ENCODE results near the gene BPIFB3. TPM values are rescaled to one million over a fixed set of nuclear protein-coding genes. Genes with fewer than 3 reads are reported as not detected.
A peak's percentile ranks its signal among the peaks of the same experiment; 100 is the strongest.
"Not testable (repeated sequence)": the region's sequence is repeated elsewhere in the genome, so short reads cannot be mapped to it uniquely, and the experiment has no call there.

The BPIFB3 gene
- total RNA-seq, 1 experiment from 2014 or later, result not detected

DNA sequence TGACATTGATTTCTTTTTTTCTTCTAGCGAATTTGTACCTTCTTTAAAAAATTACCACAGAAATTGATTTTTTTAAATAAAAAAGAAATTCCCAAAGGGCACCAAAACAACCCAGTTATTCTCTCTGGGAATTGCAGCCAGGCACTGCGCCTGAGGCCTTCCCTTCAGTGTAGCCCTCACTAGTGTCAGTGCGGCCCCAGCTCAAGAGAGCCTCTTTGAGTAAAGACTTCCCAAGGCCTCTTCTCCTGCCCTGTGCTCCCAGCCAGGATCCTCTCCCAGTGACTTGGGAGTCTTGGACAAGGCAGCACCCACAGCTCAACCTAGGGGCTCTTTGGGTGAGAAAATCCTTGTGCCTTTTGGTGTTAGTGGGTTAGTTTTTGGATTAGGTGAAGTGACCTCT is 67.2 kb downstream of the BPIFB3 start:
- BruUV-seq (replicated peaks), result no TSS peak
- Mint-ChIP-seq H3K9me3 (ENCODE audit: unreplicated experiment) (peaks cover 25% of the 10 kb centered on the region), H3K4me1 (ENCODE audit: low read depth, unreplicated experiment) (no peaks in the 10 kb centered on the region), H3K36me3 (ENCODE audit: insufficient read depth, unreplicated experiment) (no peaks in the 10 kb centered on the region), H3K4me3 (ENCODE audit: unreplicated experiment) (no peak overlapping the region), H3K27me3 (ENCODE audit: insufficient read depth, unreplicated experiment) (no peaks in the 10 kb centered on the region), H3K27ac (ENCODE audit: unreplicated experiment) (no peak overlapping the region)
- Histone ChIP-seq H3K27me3 (replicated peaks; ENCODE audit: control insufficient read depth, insufficient read depth, low read length) (no peaks in the 10 kb centered on the region), H3K4me3 (ENCODE audit: low read depth, low read length) (no peak overlapping the region), H3K4me1 (no peaks in the 10 kb centered on the region), H3K36me3 (ENCODE audit: control insufficient read depth, insufficient read depth, low read length) (no peaks in the 10 kb centered on the region), H3K9me3 (peaks cover 4% of the 10 kb centered on the region; the same call in 1 of the 2 replicates)
- DNase-seq, result peak in 1 of 2 experiments; percentile 32
- POLR2A ChIA-PET, result no interaction called here
- CTCF ChIA-PET, result no interaction called here
- intact Hi-C loops (cut with micrococcal nuclease; ENCODE audit: unreplicated experiment), result no loop called here
- TF ChIP-seq, protein P1, sequence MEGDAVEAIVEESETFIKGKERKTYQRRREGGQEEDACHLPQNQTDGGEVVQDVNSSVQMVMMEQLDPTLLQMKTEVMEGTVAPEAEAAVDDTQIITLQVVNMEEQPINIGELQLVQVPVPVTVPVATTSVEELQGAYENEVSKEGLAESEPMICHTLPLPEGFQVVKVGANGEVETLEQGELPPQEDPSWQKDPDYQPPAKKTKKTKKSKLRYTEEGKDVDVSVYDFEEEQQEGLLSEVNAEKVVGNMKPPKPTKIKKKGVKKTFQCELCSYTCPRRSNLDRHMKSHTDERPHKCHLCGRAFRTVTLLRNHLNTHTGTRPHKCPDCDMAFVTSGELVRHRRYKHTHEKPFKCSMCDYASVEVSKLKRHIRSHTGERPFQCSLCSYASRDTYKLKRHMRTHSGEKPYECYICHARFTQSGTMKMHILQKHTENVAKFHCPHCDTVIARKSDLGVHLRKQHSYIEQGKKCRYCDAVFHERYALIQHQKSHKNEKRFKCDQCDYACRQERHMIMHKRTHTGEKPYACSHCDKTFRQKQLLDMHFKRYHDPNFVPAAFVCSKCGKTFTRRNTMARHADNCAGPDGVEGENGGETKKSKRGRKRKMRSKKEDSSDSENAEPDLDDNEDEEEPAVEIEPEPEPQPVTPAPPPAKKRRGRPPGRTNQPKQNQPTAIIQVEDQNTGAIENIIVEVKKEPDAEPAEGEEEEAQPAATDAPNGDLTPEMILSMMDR (IDR thresholded peaks at IDR 0.05; ENCODE audit: insufficient read depth in 1 of 2, low read depth in 1 of 2, low read length in 1 of 2, severe bottlenecking in 1 of 2, unreplicated experiment in 1 of 2), result no peak

DNA sequence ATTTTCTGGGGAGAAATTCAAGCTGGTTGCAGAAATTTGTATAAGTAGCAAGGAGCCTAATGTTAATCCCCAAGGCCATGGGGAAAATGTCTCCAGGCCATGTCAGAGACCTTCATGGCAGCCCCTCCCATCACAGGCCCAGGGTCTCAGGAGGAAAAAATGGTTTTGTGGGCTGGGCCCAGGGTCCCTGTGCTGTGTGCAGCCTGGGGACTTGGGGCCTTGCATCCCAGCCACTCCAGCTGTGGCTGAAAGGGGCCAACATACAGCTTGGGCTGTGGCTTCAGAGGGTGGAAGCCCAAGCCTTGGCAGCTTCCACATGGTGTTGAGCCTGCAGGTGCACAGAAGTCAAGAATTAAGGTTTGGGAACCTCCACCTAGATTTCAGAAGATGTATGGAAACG is 68.6 kb downstream of the BPIFB3 start:
- H3K36me3 ChIP-seq (ENCODE audit: control insufficient read depth, insufficient read depth, low read length); H3K9me3 ChIP-seq; H3K27me3 Mint-ChIP-seq (ENCODE audit: insufficient read depth, unreplicated experiment); H3K27me3 ChIP-seq (replicated peaks; ENCODE audit: control insufficient read depth, insufficient read depth, low read length); H3K36me3 Mint-ChIP-seq (ENCODE audit: insufficient read depth, unreplicated experiment); H3K4me3 ChIP-seq (ENCODE audit: low read depth, low read length); CTCF ChIA-PET; H3K4me1 ChIP-seq; H3K4me1 Mint-ChIP-seq (ENCODE audit: low read depth, unreplicated experiment); H3K27ac Mint-ChIP-seq (ENCODE audit: unreplicated experiment); BruUV-seq (replicated peaks); H3K4me3 Mint-ChIP-seq (ENCODE audit: unreplicated experiment); intact Hi-C loops (cut with micrococcal nuclease; ENCODE audit: unreplicated experiment); POLR2A ChIA-PET: not testable (repeated sequence)
- DNase-seq, result peak in 1 of 2 experiments; percentile 24
- H3K9me3 Mint-ChIP-seq (ENCODE audit: unreplicated experiment), result peaks cover 25% of the 10 kb centered on the region

Other genes starting within 250 kb of the BPIFB3 start
- 321 and 336 TPM in 2 replicates for gene MAPRE1, start 233.9 kb upstream of the BPIFB3 start, total RNA-seq (2022)
- 1.8 and 2.0 TPM in 2 replicates for gene EFCAB8, start 195.0 kb upstream of the BPIFB3 start, total RNA-seq (2022)
- gene SUN5, start 49.5 kb upstream of the BPIFB3 start, total RNA-seq (2022), result not detected in 2 replicates
- not detected in 2 replicates for gene BPIFB2, start 46.2 kb upstream of the BPIFB3 start, total RNA-seq (2022)
- gene BPIFB6, start 22.3 kb upstream of the BPIFB3 start, total RNA-seq (2022), result not detected in 2 replicates
- gene BPIFB4, start 25.7 kb downstream of the BPIFB3 start, total RNA-seq (2022), result not detected in 2 replicates
- gene BPIFA2, start 114.3 kb downstream of the BPIFB3 start, total RNA-seq (2022), result not detected in 2 replicates
- gene BPIFA3, start 163.4 kb downstream of the BPIFB3 start, total RNA-seq (2022), result not detected in 2 replicates
- not detected in 2 replicates for gene BPIFA1, start 182.1 kb downstream of the BPIFB3 start, total RNA-seq (2022)
- gene BPIFB1, start 229.3 kb downstream of the BPIFB3 start, total RNA-seq (2022), result not detected in 2 replicates

Measured in Caco-2 (cell line).